Effector memory CD8-positive, alpha-beta T cell (primary cell): Measurements from ENCODE around the gene IQCM.

Experiments
- ATAC-seq: fragments of 150-1000 bp; cut with Tn5 transposase; replicated peaks from 2 replicates; pipeline ENCODE4 v1.10.0; 2021; ENCODE audit warnings: mild to moderate bottlenecking, moderate library complexity
- DNase-seq, 3 experiments: peaks; one replicate each; pipeline ENCODE4 v3.0.0; 2021
- H3K27ac Mint-ChIP-seq, 2 donors: one replicate each; pipeline ENCODE4 v1.8.0; 2022; ENCODE audit warnings: mild to moderate bottlenecking in 2 of 2, mixed read lengths in 2 of 2, moderate library complexity in 2 of 2
- H3K27me3 Mint-ChIP-seq, 2 donors: one replicate each; pipeline ENCODE4 v1.8.0; 2022; ENCODE audit warnings: mixed read lengths in 2 of 2
- H3K36me3 Mint-ChIP-seq: one replicate; pipeline ENCODE4 v1.8.0; 2022; ENCODE audit warnings: mild to moderate bottlenecking, moderate library complexity, mixed read lengths; ENCODE audit not compliant: insufficient read depth
- H3K4me1 Mint-ChIP-seq, 2 donors: one replicate each; pipeline ENCODE4 v1.8.0; 2022; ENCODE audit warnings: low read depth in 2 of 2, mixed read lengths in 2 of 2
- H3K4me3 Mint-ChIP-seq, 2 donors: one replicate each; pipeline ENCODE4 v1.8.0; 2022; ENCODE audit warnings: mild to moderate bottlenecking in 2 of 2, mixed read lengths in 2 of 2, moderate library complexity in 2 of 2
- H3K9me3 Mint-ChIP-seq, 2 donors: one replicate each; pipeline ENCODE4 v1.8.0; 2022; ENCODE audit warnings: mixed read lengths in 2 of 2

IQCM gene

DNA sequence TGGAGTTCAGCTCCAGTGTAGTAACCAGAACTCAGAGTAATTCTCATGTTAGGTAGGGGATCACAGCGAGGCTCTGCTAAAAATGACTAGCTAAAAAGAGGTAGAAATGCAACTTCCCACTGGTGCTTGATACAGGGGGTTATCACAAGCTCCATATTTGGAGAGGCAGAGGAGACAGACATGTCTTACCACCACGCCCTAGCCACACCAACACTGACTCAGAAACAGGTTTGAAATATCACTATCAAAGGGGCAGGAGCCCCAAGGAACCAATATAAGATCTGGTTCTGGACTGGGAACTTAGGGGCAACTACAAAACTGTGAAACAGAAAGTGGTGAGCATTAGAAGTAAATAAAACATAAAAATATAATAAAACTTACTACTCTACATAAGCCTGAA, 62.9 kb downstream of the IQCM start:
- H3K36me3 Mint-ChIP-seq: no peaks in the 10 kb centered on the region
- H3K4me1 Mint-ChIP-seq: no peaks in the 10 kb centered on the region
- peaks cover 6 to 7% of the 10 kb centered on the region in 2 donors for H3K9me3 Mint-ChIP-seq
- H3K27ac Mint-ChIP-seq: no peak overlapping the region
- DNase-seq (no peak), ATAC-seq (no peak)
- no peaks in the 10 kb centered on the region for H3K27me3 Mint-ChIP-seq
- no peak overlapping the region for H3K4me3 Mint-ChIP-seq

GRCh38 chr4:149751174-149751573, 64.5 kb downstream of the IQCM start:
- Mint-ChIP-seq H3K27ac (no peak overlapping the region), H3K9me3 (peaks cover 6 to 12% of the 10 kb centered on the region in 2 donors), H3K27me3 (no peaks in the 10 kb centered on the region), H3K4me3 (no peak overlapping the region), H3K4me1 (no peaks in the 10 kb centered on the region), H3K36me3 (no peaks in the 10 kb centered on the region)
- ATAC-seq (no peak), DNase-seq (no peak)

- Mint-ChIP-seq H3K27ac (no peak overlapping the region), H3K36me3 (no peaks in the 10 kb centered on the region), H3K4me1 (no peaks in the 10 kb centered on the region), H3K9me3 (peaks cover 2 to 11% of the 10 kb centered on the region in 2 donors), H3K4me3 (no peak overlapping the region), H3K27me3 (no peaks in the 10 kb centered on the region)
- DNase-seq (no peak), ATAC-seq (no peak)
These were observed 65.9 kb downstream of the IQCM start for GRCh38 chr4:149749784-149750183.

DNA sequence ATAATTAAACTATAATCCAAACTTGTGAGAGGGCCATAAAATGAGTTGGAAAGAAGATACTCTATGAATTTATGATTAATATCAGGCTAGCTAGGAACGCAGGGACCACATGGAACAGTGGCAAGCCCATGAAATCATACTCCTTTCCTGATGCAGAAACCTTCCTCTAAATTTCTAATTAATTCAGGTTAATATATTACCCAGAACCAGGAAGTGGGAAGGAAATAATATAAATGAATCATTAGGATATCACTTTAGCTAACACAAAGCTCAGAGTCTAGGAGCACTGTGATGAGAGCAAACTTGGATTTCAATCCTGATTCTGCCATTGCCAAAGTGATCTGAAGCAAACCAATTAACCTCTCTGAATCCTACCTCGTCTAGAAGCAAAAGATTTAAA, 68.0 kb downstream of the IQCM start:
- Mint-ChIP-seq H3K27ac (no peak overlapping the region), H3K4me3 (no peak overlapping the region), H3K27me3 (no peaks in the 10 kb centered on the region), H3K4me1 (no peaks in the 10 kb centered on the region), H3K9me3 (peaks cover 2 to 8% of the 10 kb centered on the region in 2 donors), H3K36me3 (no peaks in the 10 kb centered on the region)
- no peak for DNase-seq
- no peak for ATAC-seq

- DNase-seq (no peak), ATAC-seq (no peak)
- H3K27ac Mint-ChIP-seq: no peak overlapping the region
- no peaks in the 10 kb centered on the region for H3K4me1 Mint-ChIP-seq
- H3K4me3 Mint-ChIP-seq: no peak overlapping the region
- H3K36me3 Mint-ChIP-seq: no peaks in the 10 kb centered on the region
- H3K9me3 Mint-ChIP-seq: peaks cover 0 to 8% of the 10 kb centered on the region in 2 donors
- H3K27me3 Mint-ChIP-seq: no peaks in the 10 kb centered on the region
These were observed 69.4 kb downstream of the IQCM start for GRCh38 chr4:149746276-149746675.

- Mint-ChIP-seq H3K27me3 (no peaks in the 10 kb centered on the region), H3K4me3 (no peak overlapping the region), H3K9me3 (peaks cover 4 to 5% of the 10 kb centered on the region in 2 donors), H3K27ac (no peak overlapping the region), H3K36me3 (no peaks in the 10 kb centered on the region), H3K4me1 (no peaks in the 10 kb centered on the region)
- DNase-seq: no peak
- no peak for ATAC-seq
These were observed 74.3 kb downstream of the IQCM start for GRCh38 chr4:149741186-149741831.

- Mint-ChIP-seq H3K27me3 (no peaks in the 10 kb centered on the region), H3K27ac (no peak overlapping the region), H3K9me3 (peaks cover 0 to 7% of the 10 kb centered on the region in 2 donors), H3K4me3 (no peak overlapping the region), H3K4me1 (no peaks in the 10 kb centered on the region), H3K36me3 (no peaks in the 10 kb centered on the region)
- DNase-seq: no peak
- no peak for ATAC-seq
These were observed 77.5 kb downstream of the IQCM start for GRCh38 chr4:149738156-149738555.

DNA sequence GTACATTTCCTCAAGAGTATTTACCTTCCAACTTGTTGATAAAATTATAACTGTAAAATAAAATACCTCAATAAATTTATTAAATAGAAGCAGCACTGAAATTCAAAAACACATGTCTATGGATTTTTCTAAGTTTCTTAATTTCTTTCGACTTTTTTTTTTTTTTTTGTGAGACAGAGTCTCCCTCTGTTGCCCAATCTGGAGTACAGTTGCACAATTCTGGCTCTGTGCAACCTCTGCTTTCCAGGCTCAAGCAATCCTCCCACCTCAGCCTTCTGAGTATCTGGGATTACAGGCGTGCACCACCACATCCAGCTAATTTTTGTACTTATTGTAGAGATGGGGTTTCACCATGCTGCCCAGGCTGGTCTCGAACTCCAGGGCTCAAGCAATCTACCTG, 79.8 kb downstream of the IQCM start:
- ATAC-seq: no peak
- no peak for DNase-seq
- H3K36me3 Mint-ChIP-seq: no peaks in the 10 kb centered on the region

DNA sequence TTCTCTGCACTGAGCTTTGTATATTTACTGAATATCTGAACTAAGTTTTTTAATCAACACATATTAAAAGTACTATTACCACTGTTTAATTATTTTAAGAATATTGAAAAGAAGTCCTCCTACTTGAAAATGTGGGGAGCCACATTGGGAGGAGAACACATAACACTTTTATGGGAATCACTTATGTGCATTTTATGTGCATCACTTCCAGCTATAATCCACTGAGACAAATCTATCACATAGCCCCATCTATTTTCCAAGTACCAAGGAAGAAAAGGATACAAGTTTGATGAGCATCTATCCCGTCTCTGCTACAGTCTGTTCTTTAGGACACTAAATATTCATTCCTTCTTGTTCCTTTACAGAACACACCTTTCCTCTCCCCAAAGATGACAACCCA, 87.2 kb downstream of the IQCM start:
- Mint-ChIP-seq H3K27ac (no peak overlapping the region), H3K4me1 (no peaks in the 10 kb centered on the region), H3K4me3 (no peak overlapping the region), H3K27me3 (no peaks in the 10 kb centered on the region), H3K36me3 (no peaks in the 10 kb centered on the region), H3K9me3 (peaks cover 0 to 20% of the 10 kb centered on the region in 2 donors)
- ATAC-seq: no peak
- DNase-seq: no peak

More for the DNA sequence above, 79.8 kb downstream of the IQCM start:
- peaks cover 0 to 12% of the 10 kb centered on the region in 2 donors for H3K9me3 Mint-ChIP-seq
- H3K4me1 Mint-ChIP-seq: no peaks in the 10 kb centered on the region
- H3K4me3 Mint-ChIP-seq: no peak overlapping the region
- no peaks in the 10 kb centered on the region for H3K27me3 Mint-ChIP-seq
- no peak overlapping the region for H3K27ac Mint-ChIP-seq

DNA sequence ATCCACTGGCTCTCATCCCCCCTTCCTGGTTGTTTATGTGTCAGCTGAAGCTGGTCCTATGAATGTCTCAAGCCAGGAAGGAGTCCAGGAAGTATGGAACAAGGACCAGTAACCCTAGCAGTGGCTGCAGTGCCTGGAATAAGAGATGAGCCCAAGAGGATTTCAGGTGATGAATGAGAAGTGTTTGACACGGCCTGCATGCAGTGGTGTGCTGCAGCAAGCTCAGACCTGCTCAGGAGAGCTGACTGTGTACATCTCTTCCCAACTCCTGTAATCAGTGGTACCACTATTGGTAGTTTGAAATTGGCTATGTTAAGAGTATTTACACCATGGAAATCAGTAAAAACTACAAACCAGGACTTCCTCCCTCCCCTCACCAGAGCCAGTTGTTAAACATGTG, 88.0 kb downstream of the IQCM start:
- Mint-ChIP-seq H3K9me3 (peaks cover 0 to 20% of the 10 kb centered on the region in 2 donors), H3K4me1 (no peaks in the 10 kb centered on the region), H3K36me3 (no peaks in the 10 kb centered on the region), H3K4me3 (no peak overlapping the region), H3K27me3 (no peaks in the 10 kb centered on the region), H3K27ac (no peak overlapping the region)
- DNase-seq: no peak
- no peak for ATAC-seq

DNA sequence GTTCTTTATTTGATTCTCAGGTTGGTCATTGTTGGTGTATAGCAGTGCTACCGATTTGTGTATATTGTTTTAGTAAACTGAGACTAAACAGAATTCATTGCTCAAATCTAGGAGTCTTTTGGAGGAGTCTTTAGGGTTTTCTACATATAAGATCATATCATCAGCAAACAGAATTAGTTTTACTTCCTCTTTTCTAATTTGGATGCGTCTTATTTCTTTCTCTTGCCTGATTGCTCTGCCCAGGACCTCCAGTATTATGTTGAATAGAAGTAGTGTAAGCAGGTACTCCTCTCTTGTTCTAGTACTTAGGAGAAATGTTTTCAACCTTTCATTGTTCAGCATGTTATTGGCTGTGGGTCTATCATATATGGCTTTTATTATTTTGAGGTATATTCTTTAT, 92.6 kb downstream of the IQCM start:
- no peak overlapping the region for H3K27ac Mint-ChIP-seq
- H3K4me3 Mint-ChIP-seq: no peak overlapping the region
- DNase-seq: no peak
- H3K27me3 Mint-ChIP-seq: no peaks in the 10 kb centered on the region
- no peaks in the 10 kb centered on the region for H3K36me3 Mint-ChIP-seq
- peaks cover 0 to 17% of the 10 kb centered on the region in 2 donors for H3K9me3 Mint-ChIP-seq
- H3K4me1 Mint-ChIP-seq: no peaks in the 10 kb centered on the region
- no peak for ATAC-seq

DNA sequence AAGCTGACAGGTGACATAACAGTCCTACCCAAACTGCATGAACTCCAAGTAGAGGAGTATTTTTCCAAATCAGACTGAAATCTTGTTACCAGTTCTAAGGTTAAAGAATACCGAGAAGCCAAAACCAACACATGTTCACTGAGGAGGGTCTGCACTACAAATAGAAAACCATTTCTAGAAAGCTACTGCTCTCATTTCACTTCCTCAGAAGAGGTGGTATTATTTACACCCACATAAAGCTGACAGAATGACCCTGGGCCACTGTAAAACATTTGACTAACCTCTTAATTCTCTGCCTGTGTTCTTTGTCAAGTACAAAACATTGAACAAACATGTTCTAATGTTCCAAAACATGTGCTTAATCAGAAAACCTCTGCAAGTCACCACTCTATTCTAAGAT, 95.8 kb downstream of the IQCM start:
- Mint-ChIP-seq H3K4me3 (no peak overlapping the region), H3K27ac (no peak overlapping the region), H3K36me3 (no peaks in the 10 kb centered on the region), H3K4me1 (no peaks in the 10 kb centered on the region), H3K27me3 (no peaks in the 10 kb centered on the region), H3K9me3 (peaks cover 0 to 8% of the 10 kb centered on the region in 2 donors)
- no peak for ATAC-seq
- no peak for DNase-seq

- H3K9me3 Mint-ChIP-seq: peaks cover 0 to 6% of the 10 kb centered on the region in 2 donors
- no peak overlapping the region for H3K27ac Mint-ChIP-seq
- no peaks in the 10 kb centered on the region for H3K36me3 Mint-ChIP-seq
- no peak for DNase-seq
- no peak for ATAC-seq
- H3K27me3 Mint-ChIP-seq: no peaks in the 10 kb centered on the region
- no peak overlapping the region for H3K4me3 Mint-ChIP-seq
- no peaks in the 10 kb centered on the region for H3K4me1 Mint-ChIP-seq
These were observed 96.3 kb downstream of the IQCM start for GRCh38 chr4:149719357-149719756.

GRCh38 chr4:149718500-149718899, 97.1 kb downstream of the IQCM start:
- H3K9me3 Mint-ChIP-seq: peaks cover 0 to 6% of the 10 kb centered on the region in 2 donors
- DNase-seq (no peak), ATAC-seq (no peak)
- no peak overlapping the region for H3K27ac Mint-ChIP-seq
- H3K27me3 Mint-ChIP-seq: no peaks in the 10 kb centered on the region
- no peak overlapping the region for H3K4me3 Mint-ChIP-seq
- H3K4me1 Mint-ChIP-seq: no peaks in the 10 kb centered on the region
- H3K36me3 Mint-ChIP-seq: no peaks in the 10 kb centered on the region

DNA sequence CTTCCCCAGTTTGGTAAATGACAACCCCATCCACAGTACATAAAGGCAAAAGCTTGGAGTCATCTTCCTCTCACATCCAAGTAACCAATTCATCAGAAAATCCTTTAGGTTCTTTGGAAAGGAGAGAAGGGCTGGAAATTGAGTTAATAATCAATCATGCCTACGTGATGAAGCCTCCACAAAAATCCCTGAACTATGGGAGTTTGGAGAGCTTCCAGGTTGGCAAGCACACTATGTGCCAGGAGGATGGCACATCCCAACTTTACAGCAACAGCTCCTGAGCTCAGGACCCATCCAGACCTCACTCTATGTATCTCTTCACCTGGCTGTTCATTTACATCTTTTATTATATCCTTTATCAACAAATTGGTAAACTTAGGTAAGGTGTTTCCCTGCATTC, 98.9 kb downstream of the IQCM start:
- no peak overlapping the region for H3K4me3 Mint-ChIP-seq
- no peak for DNase-seq
- H3K27ac Mint-ChIP-seq: no peak overlapping the region
- no peaks in the 10 kb centered on the region for H3K36me3 Mint-ChIP-seq
- no peaks in the 10 kb centered on the region for H3K27me3 Mint-ChIP-seq
- ATAC-seq: no peak
- H3K9me3 Mint-ChIP-seq: peaks cover 0 to 5% of the 10 kb centered on the region in 2 donors
- no peaks in the 10 kb centered on the region for H3K4me1 Mint-ChIP-seq
